Measurements from ENCODE around the gene CD4.

DNA sequence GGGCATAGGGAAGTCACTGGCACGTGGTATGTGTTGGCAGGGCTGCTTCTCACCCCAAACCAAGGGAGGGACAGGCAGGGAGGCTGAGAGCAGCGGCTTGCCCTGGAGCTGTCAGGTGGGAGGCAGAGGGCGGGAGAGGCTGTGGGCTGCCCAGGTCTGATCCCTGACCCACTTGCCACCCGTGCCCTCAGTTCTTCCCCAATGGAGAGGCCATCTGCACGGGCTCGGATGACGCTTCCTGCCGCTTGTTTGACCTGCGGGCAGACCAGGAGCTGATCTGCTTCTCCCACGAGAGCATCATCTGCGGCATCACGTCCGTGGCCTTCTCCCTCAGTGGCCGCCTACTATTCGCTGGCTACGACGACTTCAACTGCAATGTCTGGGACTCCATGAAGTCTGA lies 56.1 kb downstream of the CD4 start:
- TF ChIP-seq, protein P1, sequence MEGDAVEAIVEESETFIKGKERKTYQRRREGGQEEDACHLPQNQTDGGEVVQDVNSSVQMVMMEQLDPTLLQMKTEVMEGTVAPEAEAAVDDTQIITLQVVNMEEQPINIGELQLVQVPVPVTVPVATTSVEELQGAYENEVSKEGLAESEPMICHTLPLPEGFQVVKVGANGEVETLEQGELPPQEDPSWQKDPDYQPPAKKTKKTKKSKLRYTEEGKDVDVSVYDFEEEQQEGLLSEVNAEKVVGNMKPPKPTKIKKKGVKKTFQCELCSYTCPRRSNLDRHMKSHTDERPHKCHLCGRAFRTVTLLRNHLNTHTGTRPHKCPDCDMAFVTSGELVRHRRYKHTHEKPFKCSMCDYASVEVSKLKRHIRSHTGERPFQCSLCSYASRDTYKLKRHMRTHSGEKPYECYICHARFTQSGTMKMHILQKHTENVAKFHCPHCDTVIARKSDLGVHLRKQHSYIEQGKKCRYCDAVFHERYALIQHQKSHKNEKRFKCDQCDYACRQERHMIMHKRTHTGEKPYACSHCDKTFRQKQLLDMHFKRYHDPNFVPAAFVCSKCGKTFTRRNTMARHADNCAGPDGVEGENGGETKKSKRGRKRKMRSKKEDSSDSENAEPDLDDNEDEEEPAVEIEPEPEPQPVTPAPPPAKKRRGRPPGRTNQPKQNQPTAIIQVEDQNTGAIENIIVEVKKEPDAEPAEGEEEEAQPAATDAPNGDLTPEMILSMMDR (IDR thresholded peaks at IDR 0.05): no peak
- no peak for TF ChIP-seq EP300 (IDR thresholded peaks at IDR 0.05)
- TF ChIP-seq POLR2A (IDR thresholded peaks at IDR 0.05): no peak
